GM18861 (cell line): ENCODE results near the gene OR2M2.

ENCODE experiments used
- ATAC-seq: cut with Tn5 transposase; IDR thresholded peaks from one replicate; pipeline ENCODE4 v1.9.1; 2021; ENCODE audit not compliant: unreplicated experiment

The OR2M2 gene, protein sequence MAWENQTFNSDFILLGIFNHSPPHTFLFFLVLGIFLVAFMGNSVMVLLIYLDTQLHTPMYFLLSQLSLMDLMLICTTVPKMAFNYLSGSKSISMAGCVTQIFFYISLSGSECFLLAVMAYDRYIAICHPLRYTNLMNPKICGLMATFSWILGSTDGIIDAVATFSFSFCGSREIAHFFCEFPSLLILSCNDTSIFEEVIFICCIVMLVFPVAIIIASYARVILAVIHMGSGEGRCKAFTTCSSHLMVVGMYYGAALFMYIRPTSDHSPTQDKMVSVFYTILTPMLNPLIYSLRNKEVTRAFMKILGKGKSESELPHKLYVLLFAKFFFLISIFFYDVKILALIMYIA

DNA sequence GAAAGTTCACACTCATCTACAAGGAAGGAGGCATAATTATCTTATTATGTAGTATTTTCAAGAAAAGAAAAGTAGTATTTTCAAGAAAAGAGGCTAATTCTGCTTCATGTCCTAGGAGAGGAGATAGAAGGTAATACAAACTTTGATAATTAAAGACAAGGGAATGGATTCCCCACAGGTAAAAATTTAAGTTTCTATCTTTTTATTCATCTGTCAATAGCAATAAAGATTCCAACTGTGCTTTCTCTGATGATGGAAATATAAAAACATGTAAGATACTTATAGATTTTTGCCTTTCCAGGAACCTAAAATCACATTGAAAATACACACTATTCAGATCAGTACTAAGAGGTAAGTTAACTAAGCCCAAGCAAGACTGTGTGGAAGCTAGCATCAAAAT lies at the start of gene OR2M2:
Gene OR2M2, plus strand, starts transcription at position 301 of the 400 bp plus-strand sequence. CDS start 5,165 bp downstream, outside the sequence.
- no peak for ATAC-seq

DNA sequence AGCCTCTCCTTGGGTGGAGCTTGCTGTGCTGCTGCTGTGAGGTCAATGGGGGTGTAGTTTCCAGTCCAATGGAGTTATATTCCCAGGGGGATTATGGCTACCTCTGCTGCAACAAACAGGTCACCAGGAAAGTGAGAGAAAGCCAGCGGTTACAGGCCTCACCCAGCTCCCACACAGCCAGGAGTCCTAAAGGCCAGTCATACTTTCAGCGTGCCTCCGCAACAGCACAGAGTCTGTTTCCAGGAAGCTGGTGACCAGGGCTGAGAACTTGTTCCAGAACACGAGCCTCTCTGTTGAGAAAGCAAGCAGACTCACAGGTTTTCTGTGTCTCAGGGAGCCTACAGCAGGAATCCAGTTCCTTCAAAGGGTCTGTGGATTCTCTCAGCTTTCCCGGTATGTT lies 47.0 kb upstream of the OR2M2 start:
- no peak for ATAC-seq

DNA sequence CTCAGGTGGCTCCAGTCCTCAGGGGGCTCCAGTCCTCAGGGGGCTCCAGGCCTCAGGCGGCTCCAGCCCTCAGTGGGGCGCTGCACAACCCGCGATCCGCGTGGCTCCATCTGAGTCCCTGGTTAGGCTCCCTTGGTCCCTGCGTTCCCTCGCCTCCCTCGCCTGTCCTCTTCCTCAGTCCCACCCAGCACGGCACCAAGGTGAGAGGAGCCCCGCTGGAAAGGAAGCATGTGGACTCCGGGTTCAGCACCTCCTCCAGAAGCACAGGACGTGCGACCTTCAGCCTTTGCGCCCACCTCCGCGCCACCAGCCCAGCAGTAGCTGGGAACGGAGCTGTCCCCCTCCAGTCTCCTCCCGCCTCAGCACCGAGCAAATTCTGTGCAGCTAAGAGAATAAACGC lies 37.8 kb upstream of the OR2M2 start:
- no peak for ATAC-seq

DNA sequence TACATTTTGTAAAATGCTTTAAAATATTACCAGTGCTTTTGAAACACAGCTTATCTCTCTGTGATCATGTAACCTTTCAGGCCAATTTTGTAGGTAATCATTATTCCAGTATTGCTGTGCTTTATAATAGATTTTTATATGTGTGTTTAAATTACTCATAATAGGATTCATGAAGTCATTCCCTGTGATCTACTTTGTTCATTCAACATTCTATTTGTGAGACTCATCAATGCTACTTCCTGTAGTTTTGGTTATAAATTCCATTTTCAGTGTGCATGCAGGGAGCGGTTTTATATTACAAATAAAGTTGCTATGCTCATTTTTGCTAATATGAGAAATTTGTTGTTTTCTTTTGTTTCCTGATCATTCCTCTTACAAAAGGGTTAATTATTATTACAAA lies 33.8 kb upstream of the OR2M2 start:
- ATAC-seq = no peak

DNA sequence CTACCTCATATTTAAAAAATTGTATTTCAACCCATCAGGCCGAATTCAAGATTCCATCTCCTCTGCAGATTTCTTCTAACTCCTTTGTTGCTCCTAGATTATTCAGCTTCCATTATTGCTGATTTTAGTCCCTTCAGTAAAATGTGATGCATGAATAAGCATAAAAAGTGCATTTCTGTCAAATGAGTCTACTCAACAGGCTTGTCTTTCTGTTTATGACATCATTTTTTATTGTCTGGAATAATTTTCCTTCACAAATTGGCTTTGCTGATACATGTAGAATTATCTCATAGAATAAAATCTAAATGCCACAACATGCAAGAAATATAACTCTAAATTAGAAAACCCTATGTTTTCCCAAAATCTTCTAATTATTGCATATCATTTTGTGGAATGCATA lies 31.3 kb upstream of the OR2M2 start:
- ATAC-seq = no peak

DNA sequence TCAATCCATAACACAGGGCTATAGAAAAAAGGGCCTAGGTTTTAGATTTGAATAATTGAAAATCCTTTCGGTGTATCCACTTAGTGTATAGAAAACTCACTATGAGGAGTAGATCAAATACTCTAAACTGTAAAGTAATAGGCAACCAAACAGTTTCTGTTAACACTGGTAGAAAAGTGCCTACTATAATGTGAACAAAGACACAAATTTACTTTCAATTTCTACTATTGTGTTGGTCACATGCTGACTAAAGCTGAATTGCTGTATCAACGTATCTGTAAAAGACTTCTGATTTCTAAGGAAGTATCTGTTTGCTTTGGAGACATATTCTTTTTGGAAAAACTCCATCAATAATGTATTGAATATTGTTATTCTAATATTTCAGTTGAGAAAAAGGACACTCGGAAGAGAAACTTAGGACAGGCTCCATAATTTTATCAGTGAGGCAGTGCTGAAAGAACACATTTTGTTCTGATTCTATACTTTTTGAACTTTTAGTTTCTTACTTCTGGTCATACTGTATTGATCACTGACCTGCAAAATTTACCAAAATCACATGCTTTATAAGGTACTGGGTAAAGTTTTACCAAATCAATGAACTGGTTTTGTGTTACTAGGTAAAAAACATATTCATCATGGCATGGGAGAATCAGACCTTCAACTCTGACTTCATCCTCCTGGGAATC lies 30.0 kb upstream of the OR2M2 start, which contains the start of gene OR2M5:
Gene OR2M5, plus strand, starts transcription at position 636 of the 686 bp plus-strand sequence. Its CDS starts 0 bp downstream, at position 636.
- no peak for ATAC-seq

DNA sequence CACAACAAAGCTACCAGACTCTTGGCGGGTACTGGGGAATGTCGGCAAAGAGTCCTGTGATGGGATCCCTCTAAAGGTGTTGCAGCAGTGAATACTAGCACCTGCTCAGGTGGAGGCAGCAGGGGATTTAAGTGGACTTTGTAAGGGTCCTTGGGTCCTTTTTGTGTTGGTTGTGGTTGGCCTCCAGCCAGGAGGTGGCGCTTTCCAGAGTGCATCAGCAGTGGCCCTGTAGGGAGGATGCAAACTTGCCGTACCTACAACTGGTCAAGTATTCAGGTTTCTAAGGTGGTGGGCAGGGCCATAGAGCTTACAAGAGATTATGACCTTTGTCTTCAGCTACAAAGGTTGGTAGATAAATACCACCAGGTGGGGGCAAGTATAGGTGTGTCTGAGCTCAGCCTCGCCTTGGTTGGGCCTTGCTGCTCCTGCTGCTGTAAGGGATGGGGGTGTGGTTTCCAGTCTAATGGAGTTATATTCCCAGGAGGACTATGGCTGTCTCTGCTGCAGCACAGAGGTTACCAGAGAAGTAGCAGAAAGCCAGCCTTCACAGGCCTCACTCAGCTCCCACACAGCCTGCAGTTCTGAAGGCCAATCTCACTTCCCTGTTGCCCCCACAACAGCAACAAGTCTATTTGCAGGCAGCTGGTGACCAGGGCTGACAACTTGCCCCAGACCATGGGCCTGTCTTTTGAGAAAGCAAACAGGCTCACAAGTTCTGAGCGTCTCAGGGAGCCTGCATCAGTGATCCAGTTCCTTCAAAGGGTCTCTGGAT lies 22.4 kb upstream of the OR2M2 start:
- no peak for ATAC-seq

DNA sequence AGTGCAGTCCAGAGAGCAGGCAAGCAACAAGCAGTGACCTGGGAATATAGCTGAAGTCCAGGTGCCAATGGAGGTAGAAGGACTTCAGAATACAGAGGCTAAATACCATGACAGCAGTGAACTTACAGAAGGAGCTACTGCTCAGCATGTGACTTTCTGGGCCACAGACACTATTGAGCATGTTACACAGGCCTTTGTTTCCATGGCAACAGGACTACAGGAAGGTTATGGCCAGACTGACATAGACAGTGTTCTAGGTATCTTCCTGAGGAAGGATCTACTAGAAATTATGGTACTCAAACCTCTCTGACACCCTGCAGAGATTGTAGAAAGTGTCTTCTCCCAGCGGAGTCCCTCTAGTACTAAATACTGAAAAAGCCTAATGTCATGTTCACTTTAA lies 18.7 kb upstream of the OR2M2 start:
- ATAC-seq = no peak

DNA sequence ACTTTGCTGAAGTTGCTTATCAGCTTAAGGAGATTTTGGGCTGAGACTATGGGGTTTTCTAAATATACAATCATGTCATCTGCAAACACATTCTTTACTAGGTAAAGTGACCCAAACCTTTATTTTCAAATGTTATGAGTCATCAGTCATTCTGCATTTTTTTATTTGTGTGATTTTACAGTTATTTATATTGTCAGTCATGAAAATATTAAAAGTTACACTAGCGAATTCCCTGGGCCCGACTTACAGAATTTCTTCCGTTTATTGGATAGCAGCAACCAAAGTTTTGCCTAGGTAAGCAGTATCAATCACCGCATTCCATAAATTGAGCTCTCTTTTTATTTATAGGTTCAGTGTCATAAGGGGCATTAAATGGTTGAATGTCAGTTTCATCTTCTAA lies 15.9 kb upstream of the OR2M2 start:
- no peak for ATAC-seq

DNA sequence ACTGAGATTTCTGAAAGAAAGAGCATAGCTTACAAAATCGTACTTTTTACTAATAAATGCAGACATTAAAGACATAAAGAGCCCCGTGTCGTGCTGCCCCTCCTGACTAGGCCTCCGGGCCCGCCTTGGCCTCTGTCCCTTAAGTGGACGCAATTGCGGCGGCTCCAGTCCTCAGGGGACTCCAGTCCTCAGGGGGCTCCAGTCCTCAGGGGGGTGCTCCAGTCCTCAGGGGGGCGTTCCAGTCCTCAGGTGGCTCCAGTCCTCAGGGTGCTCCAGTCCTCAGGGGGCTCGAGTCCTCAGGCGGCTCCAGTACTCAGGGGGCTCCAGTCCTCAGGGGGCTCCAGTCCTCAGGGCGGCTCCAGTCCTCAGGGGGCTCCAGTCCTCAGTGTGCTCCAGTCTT lies 10.6 kb upstream of the OR2M2 start:
- no peak for ATAC-seq

DNA sequence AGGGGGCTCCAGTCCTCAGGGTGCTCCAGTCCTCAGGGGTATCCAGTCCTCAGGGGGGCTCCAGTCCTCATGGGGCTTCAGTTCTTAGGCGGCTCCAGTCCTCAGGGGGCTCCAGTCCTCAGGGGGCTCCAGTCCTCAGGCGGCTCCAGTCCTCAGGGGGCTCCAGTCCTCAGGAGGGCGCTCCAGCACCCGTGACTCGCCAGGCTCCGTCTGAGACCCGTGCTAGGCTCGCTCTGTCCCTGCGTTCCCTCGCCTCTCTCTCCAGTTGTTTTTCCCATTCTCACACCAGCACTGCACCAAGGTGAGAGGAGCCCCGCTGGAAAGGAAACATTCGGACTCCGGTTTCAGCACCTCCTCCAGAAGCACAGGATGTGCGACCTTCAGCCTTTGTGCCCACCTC lies 9.4 kb upstream of the OR2M2 start:
- no peak for ATAC-seq

DNA sequence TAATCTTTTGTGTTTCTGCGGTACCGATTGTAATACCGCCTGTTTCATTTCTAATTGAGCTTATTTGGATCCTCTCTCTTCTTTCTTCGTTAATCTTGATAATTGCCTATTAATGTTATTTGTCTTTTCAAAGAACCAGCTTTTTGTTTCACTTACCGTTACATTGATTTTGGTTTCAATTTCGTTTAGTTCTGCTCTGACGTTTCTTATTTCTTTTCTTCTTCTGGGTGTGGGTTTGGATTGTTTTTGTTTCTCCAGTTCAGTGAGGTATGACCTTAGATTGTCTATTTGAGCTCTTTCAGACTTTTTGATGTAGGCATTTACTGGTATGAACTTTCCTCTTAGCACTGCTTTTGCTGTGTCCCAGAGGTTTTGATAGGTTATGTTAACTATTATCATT lies 9.4 kb downstream of the OR2M2 start:
- ATAC-seq = no peak

DNA sequence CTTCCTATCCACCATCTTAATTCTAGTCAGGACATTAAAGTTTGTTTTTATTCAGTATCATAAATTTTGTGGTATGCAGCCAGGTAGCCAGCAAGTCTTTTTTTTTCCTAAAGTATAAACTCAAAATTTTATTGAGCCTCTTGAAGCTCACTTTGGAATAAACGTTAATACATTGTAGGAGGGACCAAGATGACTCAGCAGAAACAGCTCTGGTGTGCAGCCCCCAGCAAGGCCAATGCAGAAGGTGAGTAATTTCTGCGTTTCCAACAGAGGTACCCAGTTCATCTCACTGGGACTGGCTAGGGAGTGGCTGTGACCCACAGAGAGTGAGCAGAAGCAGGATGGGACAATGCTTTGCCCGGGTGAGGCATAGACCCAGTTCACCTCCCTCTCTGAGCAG lies 12.7 kb downstream of the OR2M2 start:
- no peak for ATAC-seq

DNA sequence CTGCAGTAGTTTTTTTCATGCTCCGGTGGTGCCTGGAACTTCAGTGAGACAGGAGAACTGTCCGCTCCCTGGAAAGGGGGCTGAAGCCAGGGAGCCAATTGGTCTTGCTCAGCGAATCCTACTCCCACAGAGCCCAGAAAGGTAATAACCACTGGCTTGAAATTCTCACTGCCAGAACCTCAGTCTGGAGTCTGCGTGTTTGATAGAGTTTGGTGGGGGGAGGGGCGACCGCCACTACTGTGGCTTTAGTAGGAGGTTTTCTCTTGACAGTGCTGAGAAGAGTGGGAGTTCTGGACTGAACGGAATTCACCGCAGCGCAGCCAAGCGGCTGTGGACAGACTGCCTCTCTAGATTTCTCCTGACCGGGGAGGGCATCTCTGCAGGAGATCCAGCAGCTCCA lies 14.4 kb downstream of the OR2M2 start:
- ATAC-seq = no peak

DNA sequence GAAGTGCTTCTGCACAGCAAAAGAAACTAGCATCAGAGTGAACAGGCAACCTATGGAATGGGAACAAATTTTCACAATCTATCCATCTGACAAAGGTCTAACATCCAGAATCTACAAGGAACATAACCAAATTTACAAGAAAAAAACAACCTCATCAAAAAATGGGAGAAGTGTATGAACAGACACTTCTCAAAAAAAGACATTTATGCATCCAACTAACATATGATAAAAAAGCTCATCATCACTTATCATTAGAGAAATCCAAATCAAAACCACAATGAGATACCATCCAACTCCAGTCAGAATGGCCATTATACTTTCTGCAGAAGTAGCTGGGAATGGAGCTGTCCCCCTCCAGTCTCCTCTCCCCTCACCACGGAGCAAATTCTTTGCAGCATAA lies 19.5 kb downstream of the OR2M2 start:
- ATAC-seq = no peak

DNA sequence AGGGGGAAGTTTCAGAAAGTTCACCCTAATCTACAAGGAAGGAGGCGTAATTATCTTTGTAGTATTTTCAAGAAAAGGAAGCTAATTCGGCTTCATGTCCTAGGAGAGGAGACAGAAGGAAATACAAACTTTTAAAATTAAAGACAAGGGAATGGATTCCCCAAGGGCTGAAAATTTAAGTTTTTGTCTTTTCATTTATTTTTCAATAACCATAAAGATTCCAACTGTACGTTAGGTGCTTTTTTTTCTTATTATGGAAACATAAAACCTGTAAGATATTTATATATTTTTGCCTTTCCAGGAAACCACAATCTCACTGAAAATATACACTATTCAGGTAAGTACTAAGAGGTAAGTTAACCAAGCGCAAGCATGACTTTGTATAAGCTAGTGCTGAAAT lies 22.3 kb downstream of the OR2M2 start, which contains the start of gene OR2M3:
Gene OR2M3, plus strand, starts transcription at position 301 of the 400 bp plus-strand sequence. CDS start 5,803 bp downstream, outside the sequence.
- ATAC-seq = no peak

DNA sequence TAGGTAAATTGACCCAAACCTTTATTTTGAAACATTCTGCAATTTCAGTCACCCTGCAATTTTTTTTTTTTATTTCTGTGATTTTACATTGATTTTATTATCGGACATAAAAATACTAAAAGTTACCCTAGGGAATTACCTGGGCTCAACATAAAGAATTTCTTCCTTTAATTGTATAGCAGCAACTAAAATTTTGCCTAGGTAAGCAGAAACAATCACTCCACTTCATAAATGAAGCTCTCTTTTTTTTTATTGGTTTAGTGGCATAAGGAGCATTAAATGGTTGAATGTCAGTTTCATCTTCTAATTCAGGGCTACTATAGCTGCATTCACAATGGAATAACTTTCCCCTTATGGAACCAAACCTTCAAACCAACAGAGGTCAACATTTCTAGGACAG lies 41.3 kb downstream of the OR2M2 start:
- ATAC-seq = no peak

DNA sequence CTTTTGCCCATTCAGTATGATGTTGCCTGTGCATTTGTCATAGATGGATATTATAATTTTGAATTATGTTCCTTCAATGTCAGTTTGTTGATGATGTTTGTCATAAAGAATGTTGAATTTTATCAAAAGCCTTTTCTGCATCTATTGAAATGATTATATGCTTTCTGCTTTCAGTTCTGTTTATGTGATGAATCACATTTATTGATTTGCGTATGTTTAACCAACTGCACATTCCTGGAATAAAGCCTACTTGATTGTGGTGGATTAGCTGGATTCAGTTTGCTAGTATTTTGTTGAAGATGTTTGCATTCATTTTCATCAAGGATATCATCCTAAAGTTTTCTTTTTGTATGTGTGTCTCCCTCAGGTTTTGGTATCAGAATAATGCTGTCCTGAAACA lies 50.9 kb downstream of the OR2M2 start:
- no peak for ATAC-seq

DNA sequence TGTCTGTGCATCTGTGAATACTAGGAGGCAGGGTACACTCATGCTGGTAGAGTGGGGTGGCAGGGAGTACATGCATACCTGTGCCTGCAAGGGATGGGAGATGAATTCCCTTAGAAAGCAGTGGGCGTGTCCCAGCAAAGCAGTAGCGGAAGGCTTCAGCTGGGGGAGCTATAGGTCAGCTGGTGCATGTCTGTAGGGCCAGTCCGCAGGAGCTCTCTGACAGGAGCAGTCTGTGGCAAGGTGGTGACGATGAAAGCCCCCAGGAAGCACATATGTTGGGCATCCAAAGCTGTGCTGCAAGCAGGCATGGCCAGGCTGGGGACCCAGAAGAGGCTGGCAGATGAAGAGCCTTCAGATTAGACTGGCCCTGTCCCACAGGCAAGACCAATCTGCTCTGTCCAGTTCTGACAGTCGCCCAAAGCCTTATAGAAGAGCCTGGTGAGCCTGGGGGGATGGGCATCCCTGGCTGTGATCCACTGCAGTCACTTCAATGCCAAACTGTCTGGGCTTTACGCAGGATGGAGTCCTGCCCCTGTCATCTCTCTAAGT lies 54.8 kb downstream of the OR2M2 start:
- no peak for ATAC-seq
